Activated T-cell treated with anti-CD3 and anti-CD28 coated beads for 48 hours (primary cell): ENCODE data around the gene ARHGAP42.

Experiments
- DNase-seq: peaks from one replicate; pipeline ENCODE4 v3.0.0-alpha.2; 2020; ENCODE audit warnings: low read depth

Gene ARHGAP42

DNA sequence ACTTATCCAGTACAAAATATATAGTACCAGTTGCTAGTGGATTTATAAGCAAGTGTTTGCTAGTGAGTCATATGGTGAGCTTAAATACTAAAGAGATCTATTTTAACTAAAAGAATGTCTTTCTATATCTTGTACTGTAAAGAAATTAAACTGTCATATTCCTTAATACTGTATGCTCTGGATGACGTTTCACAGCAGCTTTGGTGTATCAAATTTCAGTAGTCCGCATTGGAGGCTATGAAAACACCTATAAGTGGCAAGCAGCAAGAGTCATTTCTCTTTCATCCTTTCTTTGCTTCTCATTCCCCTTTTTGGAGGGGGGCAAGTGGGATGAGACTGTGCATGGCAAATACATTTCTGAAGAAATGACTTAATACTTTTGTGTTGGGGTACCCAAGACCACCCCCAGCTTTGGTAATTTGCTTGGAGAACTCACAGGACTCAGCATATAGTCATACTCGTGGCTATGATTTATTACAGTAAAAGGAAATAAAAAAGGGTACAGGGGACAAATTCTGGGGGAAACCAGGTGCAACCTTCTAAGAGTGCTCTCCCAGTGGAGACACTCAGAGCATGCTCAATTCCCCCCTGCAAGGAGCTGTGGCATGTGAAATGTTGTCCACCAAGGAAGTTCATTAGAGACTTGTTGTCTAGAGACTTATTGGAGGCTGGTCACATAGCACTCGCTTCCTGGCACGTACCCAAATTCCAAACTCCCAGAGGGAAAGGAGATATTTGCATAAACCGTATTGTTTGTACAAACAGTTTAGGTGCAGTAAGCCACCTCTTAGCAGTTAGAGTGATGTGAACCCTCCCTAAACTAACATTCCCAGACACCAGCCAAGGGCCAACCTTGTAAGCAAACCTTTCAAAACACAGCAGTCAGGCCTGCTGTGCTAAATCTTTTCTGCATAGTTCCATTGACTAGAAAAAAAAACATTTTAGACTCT is 231.7 kb downstream of the ARHGAP42 start:
- DNase-seq: no peak

DNA sequence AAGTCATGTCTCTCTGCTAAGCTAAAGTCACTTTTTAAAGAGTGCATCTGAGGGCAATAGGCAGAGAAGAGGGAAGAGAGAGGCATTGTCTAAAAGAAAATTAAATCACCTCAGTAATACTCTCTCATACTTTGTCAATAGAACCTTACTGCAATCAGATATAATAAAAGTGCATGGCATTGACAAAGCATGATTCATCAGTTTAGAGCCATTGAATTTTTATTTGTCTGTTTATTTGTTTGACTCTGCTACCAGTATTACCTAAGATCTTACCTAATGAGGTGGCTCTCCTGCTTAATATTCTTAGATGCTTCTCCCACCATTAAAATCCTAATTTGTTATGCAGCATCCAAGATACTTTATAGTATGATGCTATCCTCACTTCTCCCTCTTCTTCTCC is 233.5 kb downstream of the ARHGAP42 start:
- DNase-seq: no peak

DNA sequence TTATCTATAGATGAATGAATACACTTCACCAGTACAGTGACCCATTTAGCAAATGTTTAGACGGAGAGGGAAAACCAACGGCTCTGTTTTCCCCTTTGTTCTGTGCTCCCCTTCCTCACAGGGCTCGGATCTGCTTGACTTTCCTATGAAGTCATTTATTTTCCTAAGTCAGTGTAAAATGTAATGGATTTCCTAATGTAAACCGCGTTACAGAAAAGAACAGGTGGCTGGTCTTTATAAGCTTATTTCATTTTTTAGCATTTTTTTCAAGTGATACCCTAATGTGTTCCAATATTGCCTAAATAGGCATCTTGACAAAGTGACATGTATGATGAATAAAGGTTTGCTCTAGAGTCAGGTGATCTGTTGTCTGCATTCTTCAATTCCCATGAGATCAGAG is 235.0 kb downstream of the ARHGAP42 start:
- DNase-seq: no peak

DNA sequence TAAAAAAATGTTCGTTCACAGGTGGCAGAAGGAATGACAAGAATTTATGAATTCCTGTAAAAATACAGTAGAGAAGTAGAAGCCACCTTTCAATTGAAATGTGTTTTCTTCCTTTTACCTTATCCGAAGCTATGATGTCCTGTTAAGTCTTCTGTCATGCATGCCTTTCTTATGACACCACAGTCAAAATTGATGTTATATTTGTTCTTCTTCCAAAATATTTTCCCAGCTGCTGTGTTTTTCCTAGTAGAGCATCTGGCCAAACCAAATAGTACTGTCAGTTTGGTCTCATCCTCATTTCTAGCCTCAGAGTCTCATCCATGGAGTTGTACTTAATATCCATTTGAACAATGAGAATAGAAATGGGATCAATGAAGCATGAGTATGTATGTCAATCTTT is 236.5 kb downstream of the ARHGAP42 start:
- DNase-seq: no peak

DNA sequence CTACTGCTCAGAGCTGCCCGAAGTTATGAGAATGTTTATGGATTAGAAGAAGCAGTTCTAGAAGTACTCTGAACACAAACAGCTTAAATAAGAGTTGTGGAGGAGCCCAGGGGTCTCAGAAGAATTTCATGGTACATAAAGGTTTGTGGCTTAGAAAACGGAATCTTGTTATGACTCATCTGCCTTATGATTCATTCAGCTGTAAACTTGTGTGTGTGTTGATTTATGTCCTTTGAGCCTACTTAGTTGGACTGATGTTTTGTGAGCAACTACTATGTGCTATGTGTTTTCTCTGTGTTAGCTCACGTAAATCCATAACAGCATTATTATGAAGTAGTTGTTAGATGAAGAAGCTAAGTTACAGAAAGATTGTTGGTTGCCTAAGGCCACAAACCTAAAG is 238.8 kb downstream of the ARHGAP42 start:
- DNase-seq: no peak

DNA sequence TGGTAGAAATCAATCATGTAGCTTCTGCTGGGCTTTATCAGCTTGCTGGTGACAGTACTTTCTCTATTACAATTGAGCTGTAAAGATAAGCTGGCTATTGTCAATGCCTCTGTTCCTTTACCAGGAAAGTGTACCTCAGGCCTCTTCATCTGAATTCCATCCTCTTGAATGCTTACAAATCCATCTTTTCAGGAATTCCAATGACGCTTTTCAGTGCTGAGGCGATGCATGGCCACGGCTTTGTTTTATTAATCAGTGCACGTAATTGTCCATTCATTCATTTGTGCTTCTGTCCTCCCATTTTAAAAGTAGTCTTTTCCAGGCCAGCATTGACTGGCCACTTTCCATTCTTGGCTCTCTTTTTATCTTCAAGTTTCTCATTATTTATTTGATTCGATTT is 240.5 kb downstream of the ARHGAP42 start:
- no peak for DNase-seq

DNA sequence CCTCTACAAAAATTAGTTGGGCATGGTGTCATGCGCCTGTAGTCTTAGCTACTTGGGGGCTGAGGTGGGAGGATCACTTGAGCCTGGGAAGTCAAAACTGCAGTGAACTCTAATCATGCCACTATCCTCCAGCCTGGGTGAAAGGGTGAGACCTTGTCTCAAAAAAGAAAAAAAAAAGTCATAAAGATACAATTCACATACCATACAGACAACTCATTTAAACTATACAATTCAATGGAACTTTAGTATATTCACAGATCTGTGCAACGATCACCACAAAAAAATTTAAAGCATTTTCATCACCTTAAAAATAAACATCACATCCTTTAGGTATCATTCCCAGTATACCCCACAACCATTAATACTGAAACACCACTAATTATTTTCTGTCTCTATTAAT is 241.3 kb downstream of the ARHGAP42 start:
- no peak for DNase-seq

DNA sequence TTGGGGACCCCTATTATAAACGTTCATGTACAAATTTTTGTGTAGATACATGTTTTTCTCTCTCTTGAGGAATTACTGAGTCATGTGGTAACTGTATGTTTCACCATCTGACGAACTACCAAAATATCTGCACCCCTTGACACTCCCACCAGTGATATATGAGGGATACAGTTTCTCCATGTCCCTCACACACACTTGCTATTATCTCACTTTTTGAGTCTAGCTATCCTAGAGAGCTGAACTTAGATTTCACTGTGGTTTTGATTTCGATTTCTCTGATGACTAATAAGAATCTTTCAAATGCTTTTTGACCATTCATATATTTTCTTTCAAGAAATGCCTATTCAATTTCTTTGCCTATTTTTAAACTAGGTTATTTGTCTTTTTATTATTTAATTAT is 242.3 kb downstream of the ARHGAP42 start:
- no peak for DNase-seq

DNA sequence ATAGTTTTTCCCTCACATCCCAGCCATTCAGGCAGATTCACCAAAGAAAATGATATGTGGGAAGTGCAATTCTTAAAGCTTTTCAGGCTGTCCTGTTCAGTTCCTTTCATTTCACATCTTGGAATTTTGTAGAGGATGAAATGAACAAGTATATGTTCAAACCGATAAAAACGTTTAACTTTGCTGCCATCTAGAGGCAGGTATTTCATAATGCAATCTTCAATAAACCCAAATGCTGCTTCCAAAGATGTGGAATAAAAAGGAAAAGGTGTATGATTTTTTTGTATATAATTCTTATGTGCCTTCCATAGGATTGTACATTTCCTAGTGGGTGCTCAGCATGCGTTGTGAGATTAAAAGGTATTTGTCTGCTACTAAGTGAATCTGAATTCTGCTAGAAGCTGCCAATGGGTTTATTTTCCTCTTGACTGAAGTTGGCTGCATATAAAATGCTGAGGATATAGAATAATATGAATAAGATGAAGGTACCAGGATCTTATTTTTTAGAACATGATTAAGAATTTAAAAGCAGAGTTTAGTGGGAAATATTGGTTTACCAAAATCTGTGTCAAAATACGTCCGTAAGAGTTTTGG is 243.2 kb downstream of the ARHGAP42 start:
- DNase-seq: no peak

DNA sequence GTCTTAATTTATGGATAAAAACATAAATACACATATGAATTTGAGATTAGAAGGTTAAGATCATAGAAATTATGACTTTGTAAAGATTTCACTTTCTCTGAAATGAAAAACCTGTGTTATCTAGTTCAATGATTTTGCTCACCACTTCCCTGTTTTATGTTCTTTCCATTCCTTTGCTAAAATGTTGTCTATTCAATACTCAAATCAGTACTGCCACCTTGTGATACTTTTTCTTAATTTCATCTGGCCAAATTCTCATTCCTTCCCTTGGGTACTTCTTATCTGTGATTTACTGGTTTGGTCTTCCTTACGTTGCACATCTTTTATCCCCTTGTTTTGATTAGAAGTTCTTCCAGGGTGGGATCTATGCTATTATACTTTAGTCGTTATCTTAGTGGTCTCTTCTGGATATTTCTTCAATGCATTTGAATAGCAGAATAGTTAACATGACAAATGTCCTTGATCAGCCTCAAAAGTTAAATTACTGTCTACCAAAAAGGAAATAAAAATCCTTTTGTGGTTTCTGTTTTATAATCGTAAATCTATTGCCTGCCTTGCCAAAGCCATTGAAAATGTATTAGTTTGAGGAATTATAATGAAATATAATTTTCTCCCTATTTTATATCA is 245.5 kb downstream of the ARHGAP42 start:
- no peak for DNase-seq

DNA sequence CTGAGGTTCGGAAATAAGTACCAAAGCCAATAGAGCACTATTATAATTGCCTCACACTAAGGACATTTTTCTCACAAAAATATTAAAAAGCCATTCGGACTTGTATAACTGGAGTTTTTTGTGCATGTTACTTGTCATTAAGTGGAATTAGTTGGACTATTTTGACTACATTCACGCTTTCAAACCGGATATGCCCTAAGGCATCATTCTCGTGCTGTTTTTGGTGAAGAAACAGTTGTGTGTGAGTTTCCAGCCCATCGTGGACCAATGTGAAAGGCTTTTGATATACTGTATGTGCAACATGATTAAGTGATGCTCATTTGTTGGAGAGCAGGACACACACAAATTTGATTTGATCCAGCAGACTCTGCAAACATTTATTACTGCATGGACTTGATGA is 249.7 kb downstream of the ARHGAP42 start:
- DNase-seq: no peak

DNA sequence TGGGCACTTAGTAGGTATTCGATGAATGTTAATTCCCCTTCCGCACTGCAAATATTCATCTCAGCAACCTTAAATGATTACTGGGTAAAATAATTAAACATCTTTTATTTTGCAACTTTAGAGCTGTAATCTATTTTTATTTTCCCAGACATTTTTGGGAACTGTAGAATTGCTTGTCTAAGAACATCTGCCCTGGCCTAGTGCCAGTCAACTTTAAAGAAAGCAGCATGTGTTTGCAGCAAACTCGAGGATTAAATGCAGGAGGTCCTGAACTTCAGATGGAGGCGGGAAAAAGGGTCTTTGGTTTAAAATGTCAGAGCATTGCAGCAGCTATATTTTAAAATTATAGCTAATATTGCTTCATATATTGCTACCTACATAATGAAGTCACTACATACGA is 252.5 kb downstream of the ARHGAP42 start:
- no peak for DNase-seq

DNA sequence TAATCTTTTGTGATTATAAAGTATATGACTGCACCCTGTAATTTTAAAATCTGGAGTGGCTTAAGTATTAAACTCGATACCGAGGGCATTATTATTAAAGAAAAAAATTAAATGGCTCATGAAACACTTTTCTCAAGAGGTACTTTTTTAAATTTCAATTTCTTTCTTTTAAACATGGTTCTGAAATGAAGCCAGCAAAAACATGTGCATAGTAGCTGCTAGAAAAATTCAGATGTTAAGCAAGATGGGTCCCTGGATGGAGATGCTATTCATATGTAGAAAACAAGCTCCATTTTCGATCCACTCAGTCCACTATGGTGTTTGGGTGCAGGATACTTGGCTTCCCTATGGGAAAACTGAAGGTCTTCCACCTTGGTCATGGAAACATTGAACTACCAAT is 253.0 kb downstream of the ARHGAP42 start:
- DNase-seq: no peak

DNA sequence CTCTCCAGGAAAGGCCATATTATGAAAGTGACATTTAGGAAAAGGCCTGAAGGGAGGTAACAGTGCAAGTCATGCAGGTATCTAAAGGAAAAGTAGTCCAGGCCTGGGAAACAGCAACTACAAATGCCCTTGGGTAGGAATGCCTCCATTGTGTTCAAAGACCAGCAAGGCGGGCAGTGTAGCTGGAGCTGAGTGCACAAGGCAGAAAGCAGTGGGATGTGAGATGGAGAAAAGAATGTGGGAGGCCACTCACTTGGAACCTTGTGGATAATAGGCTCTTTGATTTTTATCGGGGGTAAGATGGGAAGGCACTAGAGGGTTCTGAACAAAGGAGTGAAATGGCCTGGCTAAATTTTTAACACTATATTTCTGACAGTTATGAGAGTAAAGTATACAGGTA is 253.9 kb downstream of the ARHGAP42 start:
- DNase-seq: no peak

DNA sequence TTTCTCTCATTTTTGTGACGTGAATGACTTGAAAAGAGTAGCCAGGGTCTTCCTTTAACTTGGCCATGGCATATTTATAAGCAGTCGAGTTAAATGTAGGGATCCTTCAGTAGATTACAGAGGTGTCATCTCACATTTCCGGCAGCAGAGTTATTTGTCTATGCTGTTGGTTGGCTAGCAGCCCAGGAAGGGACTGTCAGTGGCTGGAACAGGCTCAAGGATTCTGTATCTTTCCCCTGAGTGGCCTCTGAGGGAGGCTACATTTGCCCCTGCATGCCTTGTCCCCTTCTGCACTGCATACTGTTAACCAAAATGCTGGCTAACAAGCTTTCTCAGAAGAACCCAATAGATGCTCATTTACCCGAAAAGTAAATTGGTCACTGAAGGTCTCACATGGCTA is 254.9 kb downstream of the ARHGAP42 start:
- no peak for DNase-seq

DNA sequence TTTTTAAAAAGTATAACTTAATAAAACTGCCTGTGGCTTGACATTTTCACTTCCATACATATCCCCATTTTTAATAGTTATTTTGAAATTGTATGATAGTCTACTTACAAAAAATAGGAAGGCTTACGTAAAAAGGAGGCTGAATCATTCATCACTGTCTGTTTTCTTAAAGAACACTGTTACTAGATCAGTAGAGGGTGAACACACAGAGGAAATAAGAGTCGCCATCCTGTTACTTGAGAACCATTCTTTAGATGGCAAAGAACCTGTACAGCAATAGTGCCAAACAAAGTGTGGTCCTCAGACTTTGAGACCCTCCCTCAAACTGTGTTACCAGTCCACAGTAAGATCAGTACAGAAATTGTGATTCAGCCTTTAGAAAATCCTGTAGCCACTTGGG is 261.8 kb downstream of the ARHGAP42 start:
- no peak for DNase-seq

DNA sequence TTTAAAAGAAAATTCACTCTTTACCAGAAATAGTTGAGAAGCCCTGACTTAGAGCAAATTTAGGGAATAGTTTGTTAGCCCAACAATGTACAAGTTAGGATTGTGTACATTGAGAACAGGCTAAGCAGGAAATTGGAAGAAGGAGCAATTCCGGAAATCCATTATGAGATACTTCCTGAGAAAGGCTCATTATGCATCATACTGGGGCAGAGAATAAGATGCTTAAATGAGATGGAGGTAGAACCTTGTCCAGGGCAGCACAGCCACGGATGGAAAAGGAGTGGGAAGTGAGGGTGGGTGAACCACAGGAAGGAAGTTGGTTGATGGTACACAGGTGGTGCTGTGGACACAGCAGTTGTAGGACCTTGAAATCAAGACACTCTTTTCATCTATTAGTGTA is 262.4 kb downstream of the ARHGAP42 start:
- no peak for DNase-seq

DNA sequence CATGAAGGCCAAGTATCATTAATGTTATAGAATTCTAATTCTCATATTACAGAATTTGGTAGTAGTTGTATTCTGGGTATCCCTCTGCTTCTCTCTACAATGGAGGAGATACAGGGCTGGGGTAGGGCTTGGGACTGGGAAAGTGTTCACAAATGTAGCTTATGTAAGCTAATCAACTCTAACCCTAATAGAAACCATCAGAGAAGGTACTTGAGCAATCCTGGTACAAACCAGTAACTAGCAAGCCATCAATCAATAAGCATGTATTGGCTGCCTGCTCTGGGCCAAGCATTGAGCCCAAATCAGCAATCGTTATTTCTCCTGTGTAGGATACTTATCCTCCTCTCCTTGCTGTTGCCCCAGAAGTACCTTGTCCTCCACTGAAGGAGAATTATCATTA is 268.2 kb downstream of the ARHGAP42 start:
- no peak for DNase-seq

DNA sequence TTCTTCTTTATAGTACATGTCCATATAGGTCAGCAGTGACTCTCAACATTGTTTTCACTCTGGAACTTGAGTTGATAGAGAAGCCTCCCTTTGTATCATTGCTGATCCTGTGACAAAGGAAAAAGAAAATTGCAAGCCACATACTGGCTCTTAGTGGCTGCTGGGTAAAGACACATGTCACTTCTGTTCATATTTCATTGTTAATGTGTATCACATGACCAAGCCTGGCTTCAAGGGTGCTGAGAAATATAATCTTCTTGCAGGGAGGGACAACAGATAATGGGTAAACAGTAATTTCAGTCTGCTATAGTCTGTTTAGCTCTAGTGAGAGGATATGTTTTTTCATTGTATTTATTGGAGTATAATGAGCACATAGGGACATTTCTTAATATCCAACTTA is 269.3 kb downstream of the ARHGAP42 start:
- no peak for DNase-seq

DNA sequence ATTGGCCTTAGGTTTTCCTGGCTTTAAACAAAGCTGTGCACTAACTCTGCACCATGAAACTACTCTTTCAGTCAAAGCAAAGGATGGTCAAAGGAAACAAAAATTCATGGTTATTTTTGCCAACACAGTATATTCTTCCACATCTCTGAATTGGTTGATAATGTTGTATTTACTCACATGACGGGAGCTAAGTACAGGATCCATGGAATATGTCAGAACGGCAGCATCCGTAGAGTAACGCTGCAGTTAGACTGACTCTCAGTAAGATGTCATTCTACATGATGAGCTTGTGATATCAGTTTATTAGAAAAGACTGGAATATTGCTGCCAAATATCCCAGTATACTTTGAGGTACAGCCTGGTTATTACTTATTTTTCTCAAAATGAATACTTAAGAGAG is 270.4 kb downstream of the ARHGAP42 start:
- DNase-seq: no peak

DNA sequence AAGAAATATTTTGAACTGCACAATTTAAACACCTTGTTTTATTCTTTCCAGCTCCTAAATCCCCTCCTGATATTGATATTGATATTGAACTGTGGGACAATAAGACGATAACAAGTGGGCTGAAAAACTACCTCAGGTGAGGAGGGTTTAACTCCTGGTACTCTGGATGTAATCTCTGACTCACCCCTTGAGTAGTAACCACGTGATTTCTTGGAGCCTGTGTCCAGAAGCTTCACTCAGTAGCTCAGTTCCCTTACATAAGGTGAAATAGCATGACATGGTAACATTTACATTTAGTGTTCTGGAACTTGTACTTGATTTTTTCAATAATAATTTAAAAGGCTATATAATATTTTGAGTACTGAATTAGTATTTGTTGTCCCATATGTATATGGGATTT is 274.5 kb downstream of the ARHGAP42 start:
- no peak for DNase-seq

DNA sequence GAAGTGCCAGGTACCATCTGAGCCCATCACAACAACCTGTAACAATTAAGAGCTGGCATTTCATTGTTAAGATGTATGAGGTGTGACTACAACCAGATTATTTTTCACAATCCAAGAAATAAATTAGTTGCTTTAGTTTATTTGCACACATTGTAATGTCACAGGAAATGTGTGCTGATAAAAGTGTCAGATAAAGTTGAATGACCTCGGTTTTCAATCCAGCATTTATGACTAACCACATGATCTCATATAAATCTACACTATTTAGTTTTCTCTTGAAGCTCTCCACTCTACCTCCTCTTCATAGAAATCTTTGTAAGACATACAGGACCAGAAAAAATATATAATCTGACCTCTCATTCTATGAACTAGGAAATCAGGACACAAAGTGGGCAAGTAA is 276.3 kb downstream of the ARHGAP42 start:
- DNase-seq: no peak

DNA sequence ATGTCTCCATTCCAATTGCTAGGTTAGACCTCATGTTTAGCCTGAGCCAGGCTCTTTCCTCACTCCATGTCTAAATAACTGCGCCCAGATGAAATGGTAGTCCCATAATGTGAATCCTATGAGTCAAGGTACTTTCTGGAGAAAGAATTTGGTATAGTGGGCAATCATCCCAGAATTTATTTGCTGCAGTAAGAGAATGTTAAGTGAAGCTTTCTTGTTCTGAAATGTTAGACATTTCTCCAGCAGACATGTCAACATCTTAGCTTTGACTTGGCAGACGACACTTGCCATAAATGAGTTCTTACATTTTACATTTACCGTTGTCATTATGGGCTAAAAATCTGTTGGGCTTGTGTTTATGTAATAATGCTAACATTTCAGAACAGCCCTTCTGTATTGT is 277.3 kb downstream of the ARHGAP42 start:
- no peak for DNase-seq
